Measurements from ENCODE around the gene TMEM151A.

Gene TMEM151A

GRCh38 chr11:66332371-66333219 lies 40.9 kb downstream of the TMEM151A start:
- no peak overlapping the region for H3K4me3 ChIP-seq (ENCODE audit: low read length)
- no peak for TF ChIP-seq CTCF (conservative IDR thresholded peaks at IDR 0.05; ENCODE audit: low read length)
- DNase-seq (ENCODE audit: low read depth), result no peak

GRCh38 chr11:66333220-66333877 lies 41.7 kb downstream of the TMEM151A start:
- TF ChIP-seq CTCF (conservative IDR thresholded peaks at IDR 0.05; ENCODE audit: low read length), result no peak
- no peak overlapping the region for H3K4me3 ChIP-seq (ENCODE audit: low read length)
- DNase-seq (ENCODE audit: low read depth), result no peak

- DNase-seq (ENCODE audit: low read depth), result no peak
- peak overlapping the region; percentile 86 for H3K4me3 ChIP-seq (ENCODE audit: low read length)
- no peak for TF ChIP-seq CTCF (conservative IDR thresholded peaks at IDR 0.05; ENCODE audit: low read length)
Measured at GRCh38 chr11:66333896-66334604, 42.4 kb downstream of the TMEM151A start.

GRCh38 chr11:66334605-66335442 lies 43.1 kb downstream of the TMEM151A start:
- no peak for DNase-seq (ENCODE audit: low read depth)

GRCh38 chr11:66335531-66336233 lies 44.0 kb downstream of the TMEM151A start:
- peak overlapping the region; percentile 86 for H3K4me3 ChIP-seq (ENCODE audit: low read length)
- DNase-seq (ENCODE audit: low read depth), result peak; percentile 54
- TF ChIP-seq CTCF (conservative IDR thresholded peaks at IDR 0.05; ENCODE audit: low read length), result no peak

More at GRCh38 chr11:66334605-66335442, 43.1 kb downstream of the TMEM151A start:
- no peak for TF ChIP-seq CTCF (conservative IDR thresholded peaks at IDR 0.05; ENCODE audit: low read length)
- peak overlapping the region; percentile 86 for H3K4me3 ChIP-seq (ENCODE audit: low read length)

Measured in AG10803 (cell line).